ENCODE data around the gene FAM124A. TPM values are rescaled to one million over a fixed set of nuclear protein-coding genes. Genes with fewer than 3 reads are reported as not detected.

The FAM124A gene
- total RNA-seq, 1 experiment from 2014 or later: 3.1 TPM

- TF ChIP-seq REST (IDR thresholded peaks at IDR 0.05; ENCODE audit: low read depth) (no peak), JUND (IDR thresholded peaks at IDR 0.05) (no peak), YY1 (IDR thresholded peaks at IDR 0.05; ENCODE audit: extremely low read depth, insufficient replicate concordance, low read depth, low read length) (no peak), CBX3 (IDR thresholded peaks at IDR 0.05; ENCODE audit: low read depth) (no peak), CEBPB (IDR thresholded peaks at IDR 0.05; ENCODE audit: low read depth) (no peak)
Observed at GRCh38 chr13:51213173-51213728, 8.9 kb upstream of the FAM124A start (continued).

GRCh38 chr13:51218626-51219025, 3.6 kb upstream of the FAM124A start:
- DNase-seq (ENCODE audit: low read depth, low spot score): no peak
- Histone ChIP-seq H4K20me1 (ENCODE audit: insufficient read depth) (no peaks in the 10 kb centered on the region), H3K27ac (ENCODE audit: low read depth, low read length) (no peak overlapping the region), H3K36me3 (ENCODE audit: control insufficient read depth in 1 of 2, insufficient read depth in 2 of 2, low read length in 2 of 2) (no peaks in the 10 kb centered on the region), H3K4me2 (ENCODE audit: low read length) (no peak overlapping the region), H3K9me3 (ENCODE audit: control insufficient read depth in 1 of 2, insufficient read depth in 1 of 2, low read depth in 1 of 2, low read length in 2 of 2) (no peaks in the 10 kb centered on the region), H3K27me3 (ENCODE audit: insufficient read depth, low read length) (peaks cover 2% of the 10 kb centered on the region; the same call in 1 of the 2 replicates), H3K9ac (ENCODE audit: low read length) (no peak overlapping the region), H3K4me1 (ENCODE audit: control insufficient read depth in 1 of 2, insufficient read depth in 2 of 2, low read length in 2 of 2) (peaks cover 4 to 14% of the 10 kb centered on the region in 2 experiments; a peak in 3 of 4 replicates), H3K9me2 (ENCODE audit: insufficient read depth) (no peaks in the 10 kb centered on the region), H3K79me2 (ENCODE audit: insufficient read depth, low read length) (no peaks in the 10 kb centered on the region), H3K4me3 (replicated peaks in 1 of 2; ENCODE audit: low read depth in 1 of 2, low read length in 2 of 2) (no peak overlapping the region), H2AFZ (ENCODE audit: low read depth, low read length, poor library complexity, severe bottlenecking) (no peak overlapping the region)
- ChIA-PET POLR2A (no interaction called here), CTCF (no interaction called here), RAD21 (ENCODE audit: low non-redundant PET in 1 of 2, low total read pairs in 2 of 2, uncharacterized antibody in 2 of 2, unreplicated experiment in 2 of 2) (no interaction called here)
- intact Hi-C loops (cut with micrococcal nuclease): no loop called here
- TF ChIP-seq TCF7L2 (IDR thresholded peaks at IDR 0.05; ENCODE audit: borderline replicate concordance, extremely low read depth, insufficient read depth, insufficient read length): no peak
- TF ChIP-seq ZNF274 (IDR thresholded peaks at IDR 0.05; ENCODE audit: low read depth, low read length): no peak
- TF ChIP-seq EZH2 (IDR thresholded peaks at IDR 0.05): no peak
- no TSS peak for BruUV-seq (replicated peaks)
- ATAC-seq: no peak
